GM13977 (cell line): ENCODE measurements around the gene PDCL2.

Source experiments
- DNase-seq: peaks from one replicate; pipeline ENCODE4 v3.0.0; 2012; ENCODE audit warnings: low spot score
- CTCF ChIP-seq: IDR thresholded peaks from 2 replicates; pipeline ENCODE4 v1.5.1; 2012; ENCODE audit warnings: mild to moderate bottlenecking, control low read depth; ENCODE audit not compliant: insufficient read depth; ENCODE audit errors: extremely low read depth, missing control alignments
- in situ Hi-C: fragments of 300-500 bp; cut with MboI; formaldehyde crosslinking; loops from one replicate; pipeline ENCODE4 v1.12.0; 2022; ENCODE audit warnings: low sequenced_read_pairs, low pct_unique_long_range_greater_than_20kb, mixed read lengths, inconsistent platforms; ENCODE audit not compliant: unreplicated experiment

The PDCL2 gene

GRCh38 chr4:55530691-55531090, 61.4 kb downstream of the PDCL2 start:
- DNase-seq, result no peak
- in situ Hi-C loops, result no loop called here
- no peak for TF ChIP-seq CTCF

- no peak for DNase-seq
- in situ Hi-C loops, result no loop called here
- TF ChIP-seq CTCF, result no peak
Observed at GRCh38 chr4:55530167-55530566, 61.9 kb downstream of the PDCL2 start.

GRCh38 chr4:55528491-55528890, 63.6 kb downstream of the PDCL2 start:
- no peak for TF ChIP-seq CTCF
- in situ Hi-C loops, result no loop called here
- DNase-seq, result no peak

- no peak for TF ChIP-seq CTCF
- DNase-seq, result no peak
- in situ Hi-C loops, result no loop called here
Observed at GRCh38 chr4:55524844-55525571, 67.0 kb downstream of the PDCL2 start.

GRCh38 chr4:55518442-55518841, 73.6 kb downstream of the PDCL2 start:
- no peak for DNase-seq
- TF ChIP-seq CTCF, result no peak
- in situ Hi-C loops, result no loop called here

GRCh38 chr4:55517526-55518229, 74.4 kb downstream of the PDCL2 start:
- no peak for TF ChIP-seq CTCF
- DNase-seq, result peak; percentile 41
- in situ Hi-C loops, result no loop called here
